SW 1271 (cell line): ENCODE measurements around the gene DSG3.
A peak's percentile ranks its signal among the peaks of the same experiment; 100 is the strongest.

Experiments
- DNase-seq, 2 experiments: peaks; one replicate each; lab custom pipeline; 2025; lab: John Stamatoyannopoulos, UW

Gene DSG3

GRCh38 chr18:31447530-31448191 is at the start of gene DSG3:
DSG3 (plus strand) TSS chr18:31447741; CDS start chr18:31447878, 137 bp downstream.
- DNase-seq = no peak

GRCh38 chr18:31398191-31398590 is 49.4 kb upstream of the DSG3 start:
- no peak for DNase-seq

DNA sequence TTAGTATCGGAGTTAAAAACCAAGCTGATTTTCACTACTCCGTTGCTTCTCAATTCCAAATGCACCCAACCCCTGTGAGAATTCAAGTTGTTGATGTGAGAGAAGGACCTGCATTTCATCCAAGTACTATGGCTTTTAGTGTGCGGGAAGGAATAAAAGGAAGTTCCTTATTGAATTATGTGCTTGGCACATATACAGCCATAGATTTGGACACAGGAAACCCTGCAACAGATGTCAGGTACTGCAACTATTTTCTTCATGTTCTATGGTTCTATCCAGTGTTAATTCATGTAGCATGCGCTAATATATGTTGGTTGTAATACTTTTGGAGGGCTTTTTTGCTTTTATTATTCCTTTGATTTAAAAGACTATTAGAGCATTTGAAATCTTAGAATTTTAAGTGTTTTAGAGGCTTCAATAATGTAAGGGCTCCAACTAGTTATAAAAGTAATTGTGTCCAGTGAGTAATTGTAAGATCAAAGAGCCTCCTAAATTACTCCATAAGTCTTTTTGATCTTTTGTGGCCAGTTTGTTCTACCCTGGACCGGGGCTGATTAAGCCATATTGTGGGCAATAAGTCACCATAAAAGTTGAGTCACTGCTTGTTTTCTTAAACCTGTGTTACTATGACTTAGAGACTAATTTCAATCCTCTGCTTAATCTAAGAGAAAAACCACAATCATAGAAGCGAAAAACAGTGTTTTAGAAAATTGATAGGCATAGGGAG is 48.1 kb upstream of the DSG3 start:
- DNase-seq = no peak

DNA sequence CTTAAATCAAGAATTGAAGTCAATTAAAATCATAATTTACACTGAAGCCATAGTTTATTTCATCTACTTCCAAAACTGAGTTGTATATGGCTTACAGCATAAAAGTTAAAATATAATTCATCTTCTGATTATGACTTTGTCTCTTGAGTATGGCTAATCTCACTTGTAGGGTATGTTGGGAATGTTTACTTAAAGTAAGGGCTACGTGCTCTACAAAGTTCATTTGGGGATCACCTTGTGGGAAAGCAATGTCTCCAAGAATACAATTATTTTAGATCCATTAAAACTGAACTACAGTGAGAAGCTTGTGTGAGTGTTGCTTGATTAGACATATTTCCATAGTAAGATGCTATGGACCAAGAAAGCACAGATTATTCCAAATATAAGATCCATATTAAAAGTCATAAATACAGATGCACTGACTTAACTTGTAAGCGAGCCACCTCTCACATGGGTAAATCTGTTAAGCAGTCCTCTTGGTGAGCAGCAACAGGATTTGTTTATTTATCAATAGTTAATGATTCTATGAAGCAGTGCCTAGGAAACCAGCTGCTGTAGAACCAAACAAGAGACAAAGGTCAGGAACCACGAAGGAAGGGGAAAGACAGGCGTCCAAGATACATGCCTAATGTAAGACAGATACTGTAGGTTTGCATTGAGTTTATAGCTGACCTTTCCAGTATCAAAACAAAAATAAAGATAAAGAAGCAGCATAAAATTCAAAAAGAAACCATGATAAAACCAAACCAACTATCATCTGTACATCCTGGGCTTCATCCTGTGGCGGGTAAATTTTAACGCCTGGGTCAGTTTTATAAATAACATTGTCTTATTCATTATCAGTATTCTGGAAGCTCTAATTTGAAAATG is 46.1 kb upstream of the DSG3 start:
- no peak for DNase-seq

DNA sequence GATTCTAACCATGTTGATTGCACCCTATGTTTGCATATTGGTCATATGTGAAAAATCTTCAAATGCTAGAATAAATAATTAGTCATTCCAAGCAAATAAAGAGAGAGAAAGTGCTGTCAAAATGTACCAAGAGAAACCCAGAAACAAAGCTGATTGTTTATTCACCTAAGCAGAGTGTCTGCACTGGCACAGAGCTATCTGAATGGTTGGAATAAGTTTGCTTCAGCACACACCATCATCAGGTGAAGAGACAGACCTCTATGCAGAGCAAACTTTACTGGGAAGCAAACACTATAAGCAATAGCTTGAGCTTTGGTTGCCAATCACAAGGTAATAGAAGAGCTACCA is 45.5 kb upstream of the DSG3 start:
- no peak for DNase-seq

- no peak for DNase-seq
Observed at GRCh38 chr18:31403409-31403808, 44.1 kb upstream of the DSG3 start.

GRCh38 chr18:31407649-31408048 is 39.9 kb upstream of the DSG3 start:
- DNase-seq = no peak

DNA sequence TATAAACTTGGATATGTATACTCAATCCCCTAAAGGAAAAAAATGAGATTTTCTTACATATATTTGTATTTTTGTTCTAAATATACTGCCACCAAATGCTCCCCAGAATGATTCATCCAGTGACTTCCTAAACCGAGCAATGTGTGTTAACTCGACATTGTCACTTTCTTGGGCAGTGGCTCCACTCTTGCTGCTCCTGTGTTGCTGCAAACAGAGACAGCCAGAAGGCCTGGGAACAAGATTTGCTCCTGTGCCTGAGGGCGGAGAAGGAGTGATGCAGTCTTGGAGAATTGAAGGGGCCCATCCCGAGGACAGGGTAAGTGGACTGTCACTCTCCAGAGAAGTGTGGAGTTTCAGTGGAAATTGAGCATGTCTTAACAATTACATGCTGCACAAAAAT is 38.3 kb upstream of the DSG3 start:
- DNase-seq = no peak

GRCh38 chr18:31410716-31411483 is 36.6 kb upstream of the DSG3 start:
- DNase-seq = no peak

- DNase-seq = no peak
Observed at GRCh38 chr18:31413137-31413536, 34.4 kb upstream of the DSG3 start.

DNA sequence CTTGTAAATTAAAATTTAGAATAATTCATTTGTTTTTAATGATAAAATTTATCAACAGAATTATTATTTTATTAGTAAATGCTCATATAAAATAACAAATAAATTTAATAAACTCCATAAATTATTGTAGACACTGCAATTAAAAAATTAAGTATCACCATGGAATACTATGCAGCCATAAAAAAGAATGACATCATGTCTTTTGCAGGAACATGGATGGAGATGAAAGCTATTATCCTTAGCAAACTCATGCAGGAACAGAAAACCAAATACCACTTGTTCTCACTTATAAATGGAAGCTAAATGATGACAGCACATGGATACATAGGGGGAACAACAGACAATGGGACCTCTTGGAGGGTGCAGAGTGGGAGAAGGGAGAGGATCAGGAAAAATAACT is 29.7 kb upstream of the DSG3 start:
- no peak for DNase-seq

DNA sequence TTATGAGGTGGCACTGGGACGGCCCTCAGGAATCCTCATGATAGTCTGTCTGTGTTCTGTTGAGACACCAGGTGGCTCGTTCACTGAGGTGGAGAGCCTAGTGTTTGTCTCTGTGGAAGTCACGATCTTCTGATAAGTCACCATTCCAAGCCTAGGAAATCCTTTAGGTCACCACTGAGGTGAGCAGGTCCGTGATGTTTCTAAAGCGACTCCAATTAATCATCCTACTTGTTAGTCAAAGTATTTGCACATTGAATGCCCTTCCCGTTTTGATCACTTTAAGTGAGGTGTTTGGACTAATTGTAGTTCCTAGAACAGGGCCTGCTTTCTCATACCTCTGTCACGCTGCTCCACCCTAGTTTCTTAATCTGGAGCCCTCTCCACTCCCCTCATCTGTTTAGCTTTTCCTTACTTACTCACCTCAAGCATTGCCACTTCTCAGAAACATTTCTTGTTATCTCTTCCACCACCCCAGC is 28.0 kb upstream of the DSG3 start:
- no peak for DNase-seq

DNA sequence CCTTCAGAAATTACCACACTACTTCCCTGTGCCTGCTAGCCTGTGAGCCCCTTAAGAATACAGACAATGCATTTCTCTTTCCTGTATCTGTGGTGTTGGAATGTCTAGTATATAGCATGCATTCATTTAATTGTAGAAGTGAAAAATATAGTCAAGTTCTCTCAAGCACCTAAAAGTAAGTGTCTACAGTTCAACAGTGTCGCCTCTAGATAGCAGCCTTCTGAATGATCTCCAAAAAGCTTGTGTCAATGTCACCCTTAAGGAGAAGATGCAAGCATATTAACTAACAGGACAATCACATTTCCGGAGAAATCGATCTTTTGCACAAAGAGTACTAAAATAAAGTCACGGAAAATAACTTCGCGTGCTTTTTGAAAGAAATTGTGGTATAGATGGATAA is 27.5 kb upstream of the DSG3 start:
- no peak for DNase-seq

DNA sequence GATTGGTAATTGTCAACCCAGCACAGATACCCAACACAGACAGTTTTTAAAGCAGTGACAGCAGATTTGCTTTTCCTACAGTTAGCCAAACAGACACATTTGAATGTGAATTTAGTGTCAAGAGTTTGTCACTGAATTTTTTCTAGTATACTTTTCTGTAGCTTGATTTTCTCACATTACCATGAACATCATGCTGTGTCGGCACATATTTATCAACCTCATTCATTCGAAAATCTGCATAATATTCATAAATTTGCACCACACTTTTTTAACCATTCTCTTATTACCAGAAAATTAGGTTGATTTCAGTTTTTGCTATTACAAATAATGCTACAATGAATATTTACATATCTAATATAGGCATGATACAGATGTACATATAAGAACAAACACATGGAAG is 27.0 kb upstream of the DSG3 start:
- DNase-seq = no peak

- peak in 1 of 2 experiments; percentile 11 for DNase-seq
Observed at GRCh38 chr18:31424383-31424988, 23.1 kb upstream of the DSG3 start.

- no peak for DNase-seq
Observed at GRCh38 chr18:31426021-31426420, 21.5 kb upstream of the DSG3 start.

DNA sequence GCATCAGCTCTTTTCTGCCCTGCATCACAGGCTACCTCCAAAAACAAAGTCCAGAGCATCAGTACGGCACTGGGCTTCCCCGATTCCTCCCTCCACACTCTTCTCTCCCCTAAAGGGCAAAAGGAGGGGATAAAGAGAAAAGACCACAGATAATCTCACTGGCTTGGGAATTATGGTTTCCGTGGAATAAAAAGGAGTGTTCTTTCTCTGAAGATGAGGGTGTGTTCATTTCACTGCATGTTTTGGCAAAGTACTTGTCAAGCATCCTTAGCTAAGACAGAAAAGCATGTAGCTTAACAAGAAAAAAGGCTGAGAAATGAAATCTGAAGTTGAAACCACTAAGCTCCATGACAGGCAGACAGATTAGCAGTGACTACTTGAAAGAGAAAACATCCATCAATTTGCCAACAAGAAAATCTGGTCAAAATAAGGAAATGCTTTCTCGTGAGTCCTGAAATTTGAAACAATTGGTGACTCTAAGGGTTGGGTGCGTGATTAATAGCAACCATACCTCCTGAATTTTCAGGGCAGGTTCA is 20.6 kb upstream of the DSG3 start:
- no peak for DNase-seq

DNA sequence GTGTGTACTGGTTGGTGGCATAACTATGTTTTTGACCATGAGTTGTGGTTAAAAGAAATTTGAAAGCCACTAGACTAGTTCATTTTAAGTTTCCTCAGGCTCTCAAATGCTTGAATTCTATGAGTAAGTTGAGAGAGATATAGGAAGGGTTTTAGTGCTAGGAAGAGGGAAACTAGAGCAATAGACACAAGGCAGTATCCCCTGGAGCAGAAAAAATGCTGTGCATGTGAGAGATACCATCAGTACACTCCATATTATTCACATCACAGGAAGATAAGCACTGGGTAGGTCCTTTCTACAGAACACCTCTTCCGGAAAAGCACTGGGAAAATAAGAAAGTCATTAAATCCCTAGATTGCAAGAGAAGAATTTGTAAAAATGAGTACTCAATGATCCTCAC is 19.3 kb upstream of the DSG3 start:
- no peak for DNase-seq

DNA sequence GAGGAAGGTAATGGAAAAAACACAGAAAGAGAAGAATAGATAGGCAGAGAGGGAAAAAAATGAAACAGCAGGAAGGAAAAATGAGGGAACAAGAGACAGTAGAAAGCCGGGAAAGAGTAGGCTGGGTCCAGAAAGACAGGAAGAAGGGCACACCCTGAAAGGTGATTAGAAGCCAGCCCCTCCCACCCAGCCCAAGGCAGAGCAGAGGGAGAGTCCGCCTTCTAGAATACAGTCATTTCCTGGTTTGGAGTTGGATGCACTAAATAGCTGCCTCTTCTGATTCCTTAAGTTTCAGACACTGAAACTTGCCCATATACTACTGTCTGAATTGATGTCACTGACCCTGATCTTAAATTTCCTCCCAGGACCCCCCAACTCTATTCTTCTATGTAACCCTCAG is 17.9 kb upstream of the DSG3 start:
- no peak for DNase-seq

DNA sequence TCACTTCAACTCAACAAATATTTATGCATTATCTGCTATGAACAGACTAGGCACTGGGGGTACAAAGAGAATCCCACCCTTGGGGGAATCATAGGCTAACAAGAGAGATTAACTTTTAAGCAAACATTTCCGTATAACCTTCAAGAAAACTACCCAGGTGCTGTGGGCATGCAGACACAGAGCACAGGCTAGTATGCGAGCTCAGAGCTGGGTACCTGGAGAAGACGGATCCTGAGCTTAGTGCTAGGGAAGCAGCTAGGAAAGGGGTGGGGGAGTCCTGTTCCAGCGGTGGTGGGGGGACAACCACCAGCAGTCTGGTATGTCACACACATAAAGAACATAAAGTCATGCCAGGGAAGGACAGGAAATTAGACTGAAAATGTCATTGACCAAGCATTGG is 17.5 kb upstream of the DSG3 start:
- DNase-seq = no peak

GRCh38 chr18:31430554-31430953 is 17.0 kb upstream of the DSG3 start:
- DNase-seq = no peak
